Breast epithelium (tissue), 4 donors: ENCODE data around the gene PROB1. TPM values are rescaled to one million over a fixed set of nuclear protein-coding genes. Genes with fewer than 3 reads are reported as not detected.

Source experiments
- DNase-seq, 2 donors: peaks; one replicate each; pipeline ENCODE4 v3.0.0-alpha.2; 2019; ENCODE audit warnings: low spot score in 2 of 2
- H3K27ac ChIP-seq, 2 donors: fragments of 200-600 bp; sonication (generic) in 1 of 2; one replicate each; pipeline ENCODE4 v1.5.1; 2016 to 2019; ENCODE audit warnings: mild to moderate bottlenecking in 1 of 2
- H3K27me3 ChIP-seq, 2 donors: fragments of 200-600 bp; sonication (generic) in 1 of 2; one replicate each; pipeline versions ENCODE4 v1.5.1 to v1.6.0; 2017 to 2019; ENCODE audit warnings: control low read depth in 1 of 2, mild to moderate bottlenecking in 1 of 2
- H3K36me3 ChIP-seq: fragments of 200-600 bp; one replicate; pipeline ENCODE4 v1.5.1; 2019
- H3K4me1 ChIP-seq, 2 donors: fragments of 200-600 bp; sonication (generic); one replicate each; pipeline ENCODE4 v1.5.1; 2016 to 2019; ENCODE audit warnings: control low read depth in 1 of 2
- H3K4me3 ChIP-seq, 3 donors: fragments of 200-600 bp; sonication (generic); 1 replicate in 2 of 3; 2 replicates in 1 of 3; pipeline ENCODE4 v1.5.1; 2016 to 2019; ENCODE audit warnings: mild to moderate bottlenecking in 3 of 3, moderate library complexity in 2 of 3
- H3K9me3 ChIP-seq, 2 donors: fragments of 200-600 bp; sonication (generic) in 1 of 2; one replicate each; pipeline ENCODE4 v1.5.1; 2016 to 2019; ENCODE audit warnings: control low read depth in 1 of 2
- CTCF ChIP-seq, 3 donors: fragments of 450-650 bp; IDR thresholded peaks; one replicate each; pipeline ENCODE4 v1.5.1; 2016 to 2017; ENCODE audit warnings: antibody characterized with exemption in 3 of 3, mild to moderate bottlenecking in 3 of 3, moderate library complexity in 3 of 3
- POLR2A ChIP-seq: fragments of 450-650 bp; IDR thresholded peaks from one replicate; pipeline ENCODE4 v1.6.1; 2016; ENCODE audit warnings: antibody characterized with exemption, mild to moderate bottlenecking, moderate library complexity
- POLR2AphosphoS5 ChIP-seq, 3 donors: sonication (generic); formaldehyde crosslinking; IDR thresholded peaks; one replicate each; pipeline ENCODE4 v1.6.1; 2017; ENCODE audit warnings: antibody characterized with exemption in 3 of 3
- intact Hi-C: fragments of 100-400 bp; cut with DNase I; formaldehyde crosslinking; loops from one replicate; pipeline ENCODE4 v1.15.1; 2023; ENCODE audit warnings: low total_unique reads
- total RNA-seq, 3 donors: library from RNA; depleted of rRNA; stranded (reverse); fragments of >200 nt; gene quantifications; one replicate each; pipeline ENCODE4 v1.1.0, GENCODE V29; 2016

Gene PROB1
- total RNA-seq, 3 donors from 2014 or later, result 0.32 to 1.3 (median 0.73) TPM

DNA sequence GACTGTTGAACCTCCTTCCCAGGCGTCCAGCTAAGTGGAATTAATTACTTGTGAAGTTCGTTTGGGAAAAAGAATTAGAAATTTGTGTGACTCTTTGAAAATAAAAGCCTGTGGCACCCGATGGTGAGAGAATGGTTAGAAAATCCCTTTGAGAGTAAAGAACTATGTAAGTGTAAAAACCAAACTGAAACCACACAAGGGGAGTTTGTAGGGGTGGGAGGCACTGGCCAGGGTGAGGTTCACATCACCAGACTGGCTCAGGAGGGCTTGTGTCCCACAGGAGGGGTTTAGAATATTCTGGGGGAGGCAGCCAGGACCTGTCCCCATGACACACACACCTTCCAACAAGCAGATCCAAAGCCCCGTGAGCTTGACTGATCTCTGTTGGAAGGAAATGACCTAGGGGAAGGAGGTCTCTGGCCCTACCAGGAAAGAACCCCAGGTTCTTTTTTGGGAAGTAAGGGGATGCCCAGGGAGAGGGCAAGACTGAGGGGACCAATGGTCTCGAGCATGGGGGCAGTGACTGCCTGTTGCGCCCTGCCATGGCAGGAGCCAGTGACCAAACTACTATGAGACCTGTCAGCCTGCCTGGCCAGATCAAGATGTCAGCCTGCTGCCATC, 4.7 kb upstream of the PROB1 start:
- TF ChIP-seq CTCF (IDR thresholded peaks at IDR 0.05), result no peak
- TF ChIP-seq POLR2AphosphoS5 (IDR thresholded peaks at IDR 0.05), result no peak
- no peak for TF ChIP-seq POLR2A
- no peaks in the 10 kb centered on the region for H3K27me3 ChIP-seq
- H3K4me1 ChIP-seq, result no peaks in the 10 kb centered on the region
- DNase-seq, result no peak
- no peaks in the 10 kb centered on the region for H3K9me3 ChIP-seq
- H3K27ac ChIP-seq, result no peak overlapping the region
- H3K36me3 ChIP-seq, result no peaks in the 10 kb centered on the region
- intact Hi-C loops, result loop anchor here (10.0 kb wide), 1 partner anchor 105 kb away; the partner anchor contains the start of gene MATR3
- H3K4me3 ChIP-seq, result no peak overlapping the region

GRCh38 chr5:139397921-139398320, 3.0 kb upstream of the PROB1 start:
- DNase-seq, result no peak

GRCh38 chr5:139396691-139397090, 1.8 kb upstream of the PROB1 start:
- no peak overlapping the region for H3K4me3 ChIP-seq
- TF ChIP-seq POLR2A (no peak), POLR2AphosphoS5 (IDR thresholded peaks at IDR 0.05) (no peak), CTCF (IDR thresholded peaks at IDR 0.05) (no peak)
- intact Hi-C loops, result loop anchor here (10.0 kb wide), 1 partner anchor 102 kb away; the partner anchor contains the start of gene MATR3
- no peaks in the 10 kb centered on the region for H3K36me3 ChIP-seq
- no peak for DNase-seq
- no peaks in the 10 kb centered on the region for H3K9me3 ChIP-seq
- peaks cover 0 to 3% of the 10 kb centered on the region in 2 donors for H3K27me3 ChIP-seq
- H3K27ac ChIP-seq, result no peak overlapping the region
- peaks cover 3 to 10% of the 10 kb centered on the region in 2 donors for H3K4me1 ChIP-seq

More at GRCh38 chr5:139397921-139398320, 3.0 kb upstream of the PROB1 start:
- no peaks in the 10 kb centered on the region for H3K36me3 ChIP-seq
- peaks cover 2 to 3% of the 10 kb centered on the region in 2 donors for H3K4me1 ChIP-seq
- H3K27me3 ChIP-seq, result peaks cover 0 to 3% of the 10 kb centered on the region in 2 donors
- no peak for TF ChIP-seq CTCF (IDR thresholded peaks at IDR 0.05)
- TF ChIP-seq POLR2A, result no peak
- TF ChIP-seq POLR2AphosphoS5 (IDR thresholded peaks at IDR 0.05), result no peak
- no peaks in the 10 kb centered on the region for H3K9me3 ChIP-seq
- no peak overlapping the region for H3K4me3 ChIP-seq
- no peak overlapping the region for H3K27ac ChIP-seq
- intact Hi-C loops, result loop anchor here (10.0 kb wide), 1 partner anchor 103 kb away; the partner anchor contains the start of gene MATR3

DNA sequence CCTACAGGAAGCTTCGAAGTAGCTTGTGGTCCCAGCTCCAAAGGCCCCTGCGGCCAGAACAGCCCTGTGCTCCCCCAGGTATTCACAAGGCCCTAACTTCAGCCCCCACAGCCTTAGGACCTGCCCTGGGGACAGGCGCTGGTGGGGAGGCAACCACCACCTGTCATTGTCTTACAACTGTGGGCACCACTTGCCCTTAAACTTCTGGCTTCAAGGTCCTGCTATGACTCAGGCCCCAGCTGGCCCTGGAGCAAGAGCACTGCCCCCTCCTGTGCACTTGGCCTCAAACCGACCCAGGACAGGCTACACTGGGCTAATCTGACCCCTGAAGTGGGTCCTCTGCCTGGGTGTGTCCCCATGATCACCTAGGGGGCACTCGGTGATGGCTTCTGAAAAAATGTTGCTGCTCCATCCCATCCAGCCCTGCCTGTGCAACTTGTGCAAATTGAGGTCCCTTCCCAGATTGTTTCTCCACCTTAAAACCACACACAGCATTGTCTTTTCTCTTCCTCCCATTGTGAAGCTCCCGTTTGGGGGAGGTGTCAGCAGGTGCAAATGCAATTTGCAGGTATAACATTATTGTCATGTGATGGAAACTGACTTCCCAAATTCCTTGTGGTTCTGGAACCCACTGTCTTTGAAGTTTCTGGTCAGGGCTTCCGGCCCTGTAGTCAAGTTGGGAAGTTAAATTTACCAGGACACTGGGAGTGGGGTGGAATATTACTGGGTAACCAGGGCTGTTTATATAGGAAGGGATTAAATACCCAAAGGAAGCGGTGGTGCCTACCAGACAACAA, 1.1 kb upstream of the PROB1 start:
- Histone ChIP-seq H3K9me3 (no peaks in the 10 kb centered on the region), H3K4me3 (no peak overlapping the region), H3K4me1 (peaks cover 3 to 10% of the 10 kb centered on the region in 2 donors), H3K27me3 (peaks cover 0 to 3% of the 10 kb centered on the region in 2 donors), H3K27ac (no peak overlapping the region), H3K36me3 (no peaks in the 10 kb centered on the region)
- no peak for DNase-seq
- no peak for TF ChIP-seq POLR2AphosphoS5 (IDR thresholded peaks at IDR 0.05)
- no peak for TF ChIP-seq POLR2A
- TF ChIP-seq CTCF (IDR thresholded peaks at IDR 0.05), result no peak
- intact Hi-C loops, result loop anchor here (10.0 kb wide), 1 partner anchor 101 kb away; the partner anchor contains the start of gene MATR3
